ENCODE measurements around the gene PRAC2.
"Not testable (repeated sequence)": the region's sequence is repeated elsewhere in the genome, so short reads cannot be mapped to it uniquely, and the experiment has no call there.

The PRAC2 gene

GRCh38 chr17:48722915-48723422, at the start of gene PRAC2:
Gene PRAC2, plus strand, starts transcription at chr17:48723185. Its CDS starts 1,226 bp downstream, at chr17:48724411.
- no peak for DNase-seq

DNA sequence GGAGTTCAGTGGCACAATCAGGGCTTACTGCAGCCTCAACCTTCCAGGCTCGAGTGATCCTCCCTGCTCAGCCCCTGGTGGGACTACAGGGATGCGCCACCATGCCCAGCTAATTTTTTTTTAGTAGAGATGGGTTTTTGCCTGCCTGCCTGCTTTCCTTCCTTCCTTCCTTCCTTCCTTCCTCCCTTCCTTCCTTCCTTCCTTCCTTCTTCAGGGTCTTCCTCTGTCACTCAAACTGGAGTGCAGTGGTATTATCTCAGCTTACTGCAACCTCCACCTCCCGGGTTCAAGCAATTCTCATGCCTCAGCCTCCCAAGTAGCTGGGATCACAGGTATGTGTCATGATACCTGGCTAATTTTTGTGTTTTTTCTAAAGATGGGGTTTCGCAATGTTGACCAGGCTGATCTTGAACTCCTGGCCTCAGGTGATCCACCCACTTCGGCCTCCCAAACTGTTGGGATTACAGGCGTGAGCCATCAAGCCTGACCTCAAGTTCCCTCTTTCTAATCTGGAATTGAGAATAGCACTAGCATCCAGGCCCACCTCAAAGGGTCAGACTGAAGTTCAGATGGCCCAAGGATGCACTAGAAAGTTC, 45.9 kb upstream of the PRAC2 start:
- no peak for DNase-seq

- DNase-seq, result peak; percentile 67 to 72
These were observed 44.6 kb upstream of the PRAC2 start for GRCh38 chr17:48678141-48678971.

DNA sequence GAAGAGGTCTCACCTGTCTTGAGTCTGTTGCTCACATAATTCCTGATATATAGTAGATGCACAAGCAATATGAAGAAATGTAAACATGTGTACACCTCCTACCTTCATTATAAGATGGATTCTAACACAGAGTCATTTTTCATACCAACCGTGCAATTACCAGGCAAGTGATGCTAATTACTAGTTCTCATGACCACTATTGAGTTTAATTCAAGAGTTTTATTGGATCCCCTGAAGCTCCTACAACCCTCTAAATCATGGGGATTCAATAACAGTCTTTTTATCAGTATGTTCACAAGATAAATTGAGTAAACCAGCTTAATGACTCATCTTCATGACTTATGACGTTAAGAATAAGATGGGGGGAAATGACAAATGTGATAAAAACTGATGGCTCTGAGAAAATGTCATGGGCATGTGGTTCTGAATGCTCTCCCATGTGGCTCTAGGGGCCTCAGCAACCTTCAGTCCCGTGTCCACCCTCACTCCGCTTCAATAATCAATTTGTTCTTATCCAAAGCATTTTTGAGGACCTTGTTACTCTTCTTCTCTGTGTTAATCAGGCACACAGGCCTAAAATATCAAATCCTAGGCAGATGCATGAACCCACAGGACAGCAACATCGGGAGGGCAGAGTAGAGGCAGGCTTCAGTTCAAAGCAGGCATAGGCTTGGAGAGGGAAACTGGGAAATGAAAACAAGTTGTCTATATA, 43.4 kb upstream of the PRAC2 start:
- no peak for DNase-seq

DNA sequence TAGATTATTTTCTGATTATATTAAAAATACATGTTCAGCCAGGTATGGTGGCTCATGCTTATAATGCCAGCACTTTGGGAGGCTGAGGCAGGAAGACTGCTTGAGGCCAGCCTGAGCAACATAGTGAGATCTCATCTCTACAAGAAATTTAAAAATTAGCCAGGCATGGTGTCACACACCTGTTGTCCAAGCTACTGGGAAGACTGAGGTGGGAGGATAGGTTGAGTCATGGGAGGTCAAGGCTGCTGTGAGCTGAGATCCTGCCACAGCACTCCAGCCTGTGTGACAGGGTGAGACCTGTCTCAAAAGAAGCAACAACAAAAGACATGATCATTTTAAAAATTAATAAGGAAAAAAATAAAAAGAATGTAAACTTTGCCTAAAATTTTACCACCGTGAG, 41.4 kb upstream of the PRAC2 start:
- no peak for DNase-seq

DNA sequence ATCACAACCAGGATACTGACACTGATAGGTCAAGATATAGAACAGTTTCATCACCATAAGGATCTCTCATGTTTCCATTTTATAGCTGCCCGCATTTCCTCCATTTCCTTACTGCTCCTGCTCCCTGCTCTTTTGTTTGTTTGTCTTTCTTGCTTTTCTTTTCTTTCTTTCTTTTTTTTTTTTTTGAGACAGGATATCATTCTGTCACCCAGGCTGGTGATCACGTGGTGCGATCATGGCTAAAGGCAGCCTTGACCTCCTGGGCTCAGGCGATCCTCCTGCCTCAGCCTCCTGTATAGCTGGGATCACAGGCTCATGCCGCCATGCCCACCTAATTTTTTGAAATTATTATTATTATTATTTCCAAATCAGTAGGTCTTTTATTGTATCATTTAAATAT, 32.3 kb upstream of the PRAC2 start:
- no peak for DNase-seq

DNA sequence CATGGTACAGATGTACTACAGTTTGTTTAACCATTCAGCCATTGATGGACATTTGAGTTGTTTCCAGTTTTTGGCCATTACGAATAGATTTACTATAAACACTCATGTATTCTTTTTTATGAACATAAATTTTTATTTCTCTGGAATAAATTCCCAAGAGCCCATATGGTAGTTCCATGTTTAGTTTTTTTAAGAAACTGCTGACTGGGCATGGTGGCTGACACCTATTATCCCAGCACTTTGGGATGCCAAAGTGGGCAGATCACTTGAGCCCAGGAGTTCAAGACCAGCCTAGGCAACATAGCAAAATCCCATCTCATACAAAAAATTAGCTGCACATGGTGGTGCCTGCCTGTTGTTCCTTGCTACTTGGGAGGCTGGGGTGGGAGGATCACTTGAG, 30.9 kb upstream of the PRAC2 start:
- DNase-seq, result no peak

GRCh38 chr17:48693178-48693577, 29.8 kb upstream of the PRAC2 start:
- DNase-seq, result no peak

DNA sequence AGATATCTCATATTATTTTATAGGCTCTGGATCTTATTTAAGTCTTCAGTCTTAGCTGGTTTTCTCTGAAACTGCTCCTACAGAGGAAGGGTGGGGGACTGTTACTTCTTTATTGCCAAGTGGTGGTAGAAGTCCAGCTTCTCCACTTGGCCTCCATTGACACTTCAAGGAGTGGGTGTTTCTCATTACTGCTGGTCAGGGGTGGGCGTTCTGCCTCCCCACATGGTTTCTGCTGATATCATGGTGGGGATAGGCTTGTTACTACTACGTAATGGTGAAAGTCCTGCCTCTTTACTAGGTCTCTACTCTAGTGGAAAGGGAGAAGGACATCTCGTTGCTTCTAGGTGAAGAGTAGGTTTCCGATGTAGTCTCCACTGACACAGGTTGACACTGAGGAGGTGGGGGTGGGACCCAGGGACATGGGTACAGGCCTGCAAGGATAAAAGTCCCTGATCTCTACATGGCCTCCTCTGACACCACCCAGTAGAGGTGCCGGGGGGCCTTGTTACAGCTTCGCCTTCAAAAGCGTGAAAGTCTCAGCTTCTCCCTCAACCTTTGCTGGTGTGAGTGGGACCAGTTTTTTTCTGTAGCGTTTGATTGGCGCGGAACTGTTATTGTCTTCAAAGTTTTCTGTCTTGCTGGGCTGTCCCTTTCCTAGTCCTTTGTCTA, 21.0 kb upstream of the PRAC2 start:
- DNase-seq, result no peak

- no peak for DNase-seq
These were observed 18.4 kb upstream of the PRAC2 start for GRCh38 chr17:48704361-48705248.

GRCh38 chr17:48711128-48711527, 11.9 kb upstream of the PRAC2 start:
- DNase-seq, result no peak

DNA sequence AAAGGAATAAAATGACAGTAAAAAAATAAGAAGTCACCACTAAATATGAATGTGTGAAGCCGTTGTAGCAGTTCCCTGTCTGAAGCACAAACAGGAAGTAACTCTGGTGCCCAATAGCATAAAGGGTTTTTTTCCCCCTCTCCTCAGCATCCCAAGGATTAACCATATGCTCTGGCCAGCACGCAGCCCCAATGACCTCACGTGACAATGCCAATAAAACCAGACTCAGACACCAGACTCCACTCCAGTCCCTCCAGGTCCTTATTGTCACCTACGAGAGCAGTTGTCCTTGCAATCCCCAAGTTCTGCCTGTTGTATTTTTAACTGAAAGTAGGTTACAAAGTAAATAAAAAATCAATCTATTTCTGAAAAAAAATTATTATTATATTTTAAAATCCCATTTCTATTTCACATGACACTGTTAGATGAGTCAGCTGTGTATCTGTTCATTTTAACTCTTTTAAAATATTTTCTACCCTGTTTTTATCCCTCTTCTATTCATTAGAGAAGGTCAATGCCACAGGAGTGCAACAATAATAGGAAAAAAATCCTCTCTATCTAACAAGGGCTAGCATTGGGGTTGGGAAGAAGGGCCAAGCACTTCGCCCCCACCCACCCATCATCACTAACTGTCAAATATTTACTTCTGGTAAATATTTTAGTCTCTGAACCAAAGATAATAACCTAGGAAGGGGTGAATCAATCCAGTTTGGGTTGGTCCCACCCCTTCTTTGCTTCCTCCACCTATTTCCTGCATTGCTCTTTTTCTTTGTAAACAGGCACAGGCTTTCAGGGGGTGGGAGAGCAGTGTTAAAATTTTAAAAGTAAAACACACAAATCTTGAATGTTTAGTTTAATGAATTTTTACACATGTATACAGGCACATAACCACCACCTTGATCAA, 7.2 kb upstream of the PRAC2 start:
- DNase-seq, result peak; percentile 54 to 68

DNA sequence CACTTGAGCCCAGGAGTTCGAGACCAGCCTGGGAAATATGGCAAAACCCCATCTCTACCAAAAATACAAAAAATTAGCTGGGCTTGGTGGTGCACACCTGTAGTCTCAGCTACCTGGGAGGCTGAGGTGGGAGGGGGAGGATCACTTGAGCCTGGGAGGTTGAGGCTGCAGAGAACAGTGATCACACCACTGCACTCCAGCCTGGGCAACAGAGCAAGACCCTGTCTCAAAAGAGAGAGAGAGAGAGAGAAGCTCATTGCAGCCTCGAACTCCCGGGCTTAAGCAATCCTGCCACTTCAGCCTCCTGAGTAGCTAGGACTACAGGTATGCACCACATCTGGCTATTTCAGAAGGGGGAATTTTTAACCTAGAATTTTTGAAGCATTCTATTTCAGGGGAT, 6.4 kb upstream of the PRAC2 start:
- DNase-seq, result not testable (repeated sequence)

- DNase-seq, result no peak
These were observed 5.4 kb upstream of the PRAC2 start for GRCh38 chr17:48717367-48718226.

GRCh38 chr17:48718227-48718760, 4.7 kb upstream of the PRAC2 start:
- no peak for DNase-seq

- no peak for DNase-seq
These were observed 4.0 kb upstream of the PRAC2 start for GRCh38 chr17:48718761-48719641.

GRCh38 chr17:48719642-48720265, 3.2 kb upstream of the PRAC2 start:
- no peak for DNase-seq
